Stomach (tissue), 9 donors: ENCODE data around the gene PDE8A. TPM values are rescaled to one million over a fixed set of nuclear protein-coding genes. Genes with fewer than 3 reads are reported as not detected.

ENCODE experiments used
- DNase-seq, 2 donors: peaks; one replicate each; pipeline versions ENCODE4 v3.0.0 to v3.0.0-alpha.2; 2013 to 2019
- H3K27ac ChIP-seq, 5 donors: fragments of 200-600 bp in 4 of 5; sonication (generic) in 4 of 5; one replicate each; pipeline ENCODE4 v1.5.1; 2013 to 2019; ENCODE audit warnings: mild to moderate bottlenecking in 1 of 5, moderate library complexity in 1 of 5
- H3K27me3 ChIP-seq, 3 donors: fragments of 200-600 bp; sonication (generic); one replicate each; pipeline ENCODE4 v1.5.1; 2017 to 2019; ENCODE audit warnings: mixed run types in 1 of 3
- H3K36me3 ChIP-seq, 4 donors: fragments of 200-600 bp; sonication (generic); 1 replicate in 3 of 4; 2 replicates in 1 of 4; pipeline ENCODE4 v1.5.1; 2016 to 2019
- H3K4me1 ChIP-seq, 4 donors: fragments of 200-600 bp; sonication (generic); one replicate each; pipeline ENCODE4 v1.5.1; 2016 to 2019
- H3K4me3 ChIP-seq, 4 donors: fragments of 200-600 bp; sonication (generic) in 3 of 4; one replicate each; pipeline ENCODE4 v1.5.1; 2016 to 2019; ENCODE audit warnings: mild to moderate bottlenecking in 1 of 4
- H3K9me3 ChIP-seq, 4 donors: fragments of 200-600 bp; sonication (generic); one replicate each; pipeline ENCODE4 v1.5.1; 2016 to 2019
- EP300 ChIP-seq: sonication (generic); formaldehyde crosslinking; IDR thresholded peaks from one replicate; pipeline ENCODE4 v1.6.1; 2017; ENCODE audit warnings: antibody characterized with exemption
- POLR2A ChIP-seq, 4 donors: fragments of 450-650 bp; IDR thresholded peaks; one replicate each; pipeline ENCODE4 v1.6.1; 2016; ENCODE audit warnings: antibody characterized with exemption in 4 of 4, control low read depth in 2 of 4, mild to moderate bottlenecking in 1 of 4, moderate library complexity in 1 of 4
- POLR2AphosphoS5 ChIP-seq, 3 donors: sonication (generic); formaldehyde crosslinking; IDR thresholded peaks; one replicate each; pipeline ENCODE4 v1.6.1; 2016; ENCODE audit warnings: antibody characterized with exemption in 3 of 3
- WGBS, 5 donors: extraction: QIAGEN DNeasy Blood & Tissue Kit in 3 of 5; methylation state at CpG; one replicate each; pipeline versions ENCODE4 v1.1.5 to v1.1.7; 2013 to 2018; 5-methylcytosine and 5-hydroxymethylcytosine counted together
- intact Hi-C: fragments of 100-400 bp; cut with DNase I; formaldehyde crosslinking; loops from one replicate; pipeline ENCODE4 v1.15.1; 2023; ENCODE audit warnings: low total_unique reads
- polyA plus RNA-seq, 3 donors: library from polyadenylated mRNA; stranded (reverse); fragments of 200-250 nt; gene quantifications; one replicate each; pipeline ENCODE4 v1.2.3, GENCODE V29; 2013
- total RNA-seq, 5 donors: library from RNA; depleted of rRNA; stranded (reverse); fragments of >200 nt; gene quantifications; one replicate each; pipeline versions ENCODE4 v1.1.0 to v1.2.3, GENCODE V29; 2014 to 2016
- TF ChIP-seq, protein P1 (sequence below), 7 experiments: fragments of 450-650 bp in 4 of 7; fragments of 200-600 bp in 3 of 7; sonication (generic) in 3 of 7; IDR thresholded peaks; one replicate each; pipeline ENCODE4 v1.5.1; 2016 to 2019; ENCODE audit warnings: antibody characterized with exemption in 7 of 7, control low read depth in 2 of 7, mild to moderate bottlenecking in 1 of 7
- donor health status: healthy with polysubstance abuse.
- donor health status: Bipolar disorder and iron deficiency.
- donor health status: healthy.

PDE8A gene
- total and polyA plus RNA-seq, 8 donors = 15.6 to 85.9 (median 38.3) TPM

DNA sequence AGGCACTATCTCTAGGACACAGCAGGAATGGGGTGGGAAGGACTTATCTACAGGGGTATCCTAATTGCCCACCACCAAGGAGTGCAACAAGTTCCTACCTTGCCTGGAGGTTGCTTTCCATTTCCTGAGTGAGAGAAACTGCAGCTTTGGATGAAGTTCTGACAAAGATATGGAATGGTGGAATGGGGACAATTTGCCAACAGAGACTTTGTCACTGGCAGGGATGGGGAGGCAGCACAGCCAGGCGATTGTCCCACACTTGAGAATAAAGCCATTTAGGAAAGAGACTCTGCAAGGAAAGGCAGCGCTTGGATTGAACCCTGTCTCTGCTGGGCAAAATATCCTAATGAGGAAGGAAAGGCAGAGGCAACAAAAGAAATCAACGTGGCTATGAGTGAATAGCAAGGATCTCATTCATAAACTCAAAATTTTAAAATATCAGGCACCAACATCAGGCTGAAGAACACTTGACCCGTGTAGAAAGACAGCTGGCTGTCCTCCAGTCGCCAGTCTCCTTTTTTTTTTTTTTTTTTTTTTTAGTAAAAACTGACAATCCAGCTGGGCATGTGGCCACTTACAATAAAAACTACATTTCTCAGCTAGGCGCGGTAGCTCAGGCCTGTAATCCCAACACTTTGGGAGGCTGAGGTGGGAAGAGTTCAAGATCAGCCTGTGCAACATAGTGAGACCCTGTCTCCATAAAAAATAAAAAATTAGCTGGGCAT, 31.6 kb upstream of the PDE8A start:
- peaks cover 0 to 8% (median 0%) of the 10 kb centered on the region in 4 donors for H3K4me1 ChIP-seq
- no peaks in the 10 kb centered on the region for H3K9me3 ChIP-seq
- DNase-seq = no peak
- H3K4me3 ChIP-seq = no peak overlapping the region
- H3K27ac ChIP-seq = no peak overlapping the region
- intact Hi-C loops = no loop called here
- H3K27me3 ChIP-seq = no peaks in the 10 kb centered on the region
- H3K36me3 ChIP-seq = no peaks in the 10 kb centered on the region
- WGBS, 5 donors = 65 to 73% (median 69%) methylated on average over 7 of the region's 7 CpGs
- TF ChIP-seq, protein P1, sequence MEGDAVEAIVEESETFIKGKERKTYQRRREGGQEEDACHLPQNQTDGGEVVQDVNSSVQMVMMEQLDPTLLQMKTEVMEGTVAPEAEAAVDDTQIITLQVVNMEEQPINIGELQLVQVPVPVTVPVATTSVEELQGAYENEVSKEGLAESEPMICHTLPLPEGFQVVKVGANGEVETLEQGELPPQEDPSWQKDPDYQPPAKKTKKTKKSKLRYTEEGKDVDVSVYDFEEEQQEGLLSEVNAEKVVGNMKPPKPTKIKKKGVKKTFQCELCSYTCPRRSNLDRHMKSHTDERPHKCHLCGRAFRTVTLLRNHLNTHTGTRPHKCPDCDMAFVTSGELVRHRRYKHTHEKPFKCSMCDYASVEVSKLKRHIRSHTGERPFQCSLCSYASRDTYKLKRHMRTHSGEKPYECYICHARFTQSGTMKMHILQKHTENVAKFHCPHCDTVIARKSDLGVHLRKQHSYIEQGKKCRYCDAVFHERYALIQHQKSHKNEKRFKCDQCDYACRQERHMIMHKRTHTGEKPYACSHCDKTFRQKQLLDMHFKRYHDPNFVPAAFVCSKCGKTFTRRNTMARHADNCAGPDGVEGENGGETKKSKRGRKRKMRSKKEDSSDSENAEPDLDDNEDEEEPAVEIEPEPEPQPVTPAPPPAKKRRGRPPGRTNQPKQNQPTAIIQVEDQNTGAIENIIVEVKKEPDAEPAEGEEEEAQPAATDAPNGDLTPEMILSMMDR (IDR thresholded peaks at IDR 0.05) = no peak
- TF ChIP-seq EP300 = no peak
- no peak for TF ChIP-seq POLR2AphosphoS5 (IDR thresholded peaks at IDR 0.05)
- no peak for TF ChIP-seq POLR2A (IDR thresholded peaks at IDR 0.05)

DNA sequence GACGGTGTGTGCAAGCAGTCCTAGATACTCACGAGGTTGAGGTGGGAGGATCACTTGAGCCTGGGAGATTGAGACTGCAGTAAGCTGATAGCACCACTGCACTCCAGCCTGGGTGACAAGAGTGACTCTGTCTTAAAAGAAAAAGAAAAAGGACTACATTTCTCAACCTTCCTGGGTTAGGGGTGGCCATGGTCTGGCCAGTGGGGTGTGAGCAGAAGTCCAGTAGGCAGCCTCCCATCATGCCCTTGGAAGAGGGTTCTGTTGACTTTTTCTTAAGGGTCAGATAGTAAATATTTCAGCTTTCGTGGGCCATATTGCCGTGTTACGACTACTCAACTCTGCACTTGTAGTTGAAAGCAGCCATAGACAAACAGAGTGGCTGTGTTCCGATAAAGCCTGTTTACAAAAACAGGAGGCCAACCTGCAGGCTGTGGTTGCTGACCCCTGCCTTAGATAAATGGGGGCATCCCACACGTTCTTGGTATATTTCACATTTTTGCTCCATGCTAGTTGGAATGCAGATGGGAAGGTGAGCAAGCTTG, 31.0 kb upstream of the PDE8A start:
- WGBS, 5 donors = 63 to 87% (median 73%) methylated on average over 7 of the region's 7 CpGs
- TF ChIP-seq, protein P1 (IDR thresholded peaks at IDR 0.05) = no peak
- TF ChIP-seq EP300 = no peak
- TF ChIP-seq POLR2A (IDR thresholded peaks at IDR 0.05) = no peak
- TF ChIP-seq POLR2AphosphoS5 (IDR thresholded peaks at IDR 0.05) = no peak

DNA sequence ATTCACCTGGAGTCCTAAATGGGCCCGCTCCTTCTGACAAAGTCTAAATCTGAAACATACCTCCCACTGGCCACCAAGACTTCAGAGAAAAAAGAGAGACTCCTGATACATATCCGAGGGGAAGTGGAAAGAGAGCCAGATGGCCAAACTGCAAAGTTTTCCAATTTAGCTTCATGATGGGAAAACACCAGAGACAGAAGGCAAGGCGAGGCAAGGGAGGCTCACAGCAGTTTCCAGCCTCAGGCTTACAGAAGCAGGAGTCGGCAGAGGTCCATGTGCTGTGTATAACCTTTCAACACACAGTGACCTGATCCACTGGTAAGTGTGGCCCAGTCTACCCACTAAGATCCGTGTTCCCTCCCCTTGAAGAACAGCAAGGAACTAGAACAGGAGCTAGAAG, 29.9 kb upstream of the PDE8A start:
- no peaks in the 10 kb centered on the region for H3K27me3 ChIP-seq
- no peaks in the 10 kb centered on the region for H3K9me3 ChIP-seq
- intact Hi-C loops = no loop called here
- H3K4me3 ChIP-seq = no peak overlapping the region
- TF ChIP-seq, protein P1 (IDR thresholded peaks at IDR 0.05) = no peak
- DNase-seq = no peak
- H3K27ac ChIP-seq = no peak overlapping the region
- WGBS, 5 donors = 83 to 87% (median 85%) methylated on average over 5 of the region's 5 CpGs
- no peaks in the 10 kb centered on the region for H3K36me3 ChIP-seq
- H3K4me1 ChIP-seq = peaks cover 0 to 19% (median 7%) of the 10 kb centered on the region in 4 donors

More for the DNA sequence above, 31.0 kb upstream of the PDE8A start:
- no peak overlapping the region for H3K4me3 ChIP-seq
- H3K36me3 ChIP-seq = no peaks in the 10 kb centered on the region
- peaks cover 0 to 14% (median 5%) of the 10 kb centered on the region in 4 donors for H3K4me1 ChIP-seq
- H3K27ac ChIP-seq = no peak overlapping the region
- DNase-seq = no peak
- intact Hi-C loops = no loop called here
- H3K27me3 ChIP-seq = no peaks in the 10 kb centered on the region
- no peaks in the 10 kb centered on the region for H3K9me3 ChIP-seq

- Histone ChIP-seq H3K9me3 (no peaks in the 10 kb centered on the region), H3K36me3 (no peaks in the 10 kb centered on the region), H3K4me3 (no peak overlapping the region), H3K4me1 (peaks cover 0 to 14% (median 7%) of the 10 kb centered on the region in 4 donors), H3K27me3 (no peaks in the 10 kb centered on the region), H3K27ac (no peak overlapping the region)
- no peak for DNase-seq
- 81 to 98% (median 91%) methylated on average over 4 of the region's 4 CpGs for WGBS, 5 donors
- TF ChIP-seq POLR2A (IDR thresholded peaks at IDR 0.05) (no peak), EP300 (no peak), POLR2AphosphoS5 (IDR thresholded peaks at IDR 0.05) (no peak)
- TF ChIP-seq, protein P1 (IDR thresholded peaks at IDR 0.05) = no peak
- intact Hi-C loops = no loop called here
Observed at GRCh38 chr15:84953136-84953535, 28.5 kb upstream of the PDE8A start.
